AG04450 (cell line): ENCODE data around the gene RPTOR. TPM values are rescaled to one million over a fixed set of nuclear protein-coding genes. Genes with fewer than 3 reads are reported as not detected.

Experiments
- CTCF ChIA-PET: fragments of 300-600, 350-600 bp; formaldehyde crosslinking; extraction: SDS; loops from one replicate; lab custom pipeline; 2022; ENCODE audit warnings: antibody characterized with exemption, inconsistent platforms; lab: Charles Lee
- POLR2A ChIA-PET: fragments of 350-600 bp; formaldehyde crosslinking; extraction: SDS; loops from one replicate; lab custom pipeline; 2021; ENCODE audit warnings: antibody characterized with exemption, inconsistent platforms; lab: Yijun Ruan, JAX
- DNase-seq: peaks from one replicate; pipeline ENCODE4 v3.0.0-alpha.2; 2011; ENCODE audit warnings: low read depth, low spot score
- H3K27ac ChIP-seq: one replicate; pipeline ENCODE4 v1.5.1; 2012; ENCODE audit warnings: low read depth, low read length, control low read depth
- H3K27me3 ChIP-seq: one replicate; pipeline ENCODE4 v1.6.0; 2012; ENCODE audit warnings: low read length; ENCODE audit not compliant: control insufficient read depth, insufficient read depth
- H3K4me3 ChIP-seq: 2 replicates; pipeline ENCODE4 v1.5.1; 2011; ENCODE audit warnings: mild to moderate bottlenecking, low read depth, low read length, control low read depth
- H3K9me3 ChIP-seq: 2 replicates; pipeline ENCODE4 v1.5.1; 2012; ENCODE audit warnings: low read length; ENCODE audit not compliant: control insufficient read depth, insufficient read depth
- polyA plus RNA-seq: library from polyadenylated mRNA; depleted of rRNA; stranded (reverse); fragments of >200 nt; gene quantifications from 2 replicates; pipeline ENCODE4 v1.2.3, GENCODE V29; 2011
- TF ChIP-seq, protein P1 (sequence below): IDR thresholded peaks from 2 replicates; pipeline ENCODE4 v1.5.1; 2011; ENCODE audit warnings: low read depth, low read length, control low read depth, inconsistent platforms

The RPTOR gene
- polyA plus RNA-seq, 1 experiment, result 6.2 TPM

DNA sequence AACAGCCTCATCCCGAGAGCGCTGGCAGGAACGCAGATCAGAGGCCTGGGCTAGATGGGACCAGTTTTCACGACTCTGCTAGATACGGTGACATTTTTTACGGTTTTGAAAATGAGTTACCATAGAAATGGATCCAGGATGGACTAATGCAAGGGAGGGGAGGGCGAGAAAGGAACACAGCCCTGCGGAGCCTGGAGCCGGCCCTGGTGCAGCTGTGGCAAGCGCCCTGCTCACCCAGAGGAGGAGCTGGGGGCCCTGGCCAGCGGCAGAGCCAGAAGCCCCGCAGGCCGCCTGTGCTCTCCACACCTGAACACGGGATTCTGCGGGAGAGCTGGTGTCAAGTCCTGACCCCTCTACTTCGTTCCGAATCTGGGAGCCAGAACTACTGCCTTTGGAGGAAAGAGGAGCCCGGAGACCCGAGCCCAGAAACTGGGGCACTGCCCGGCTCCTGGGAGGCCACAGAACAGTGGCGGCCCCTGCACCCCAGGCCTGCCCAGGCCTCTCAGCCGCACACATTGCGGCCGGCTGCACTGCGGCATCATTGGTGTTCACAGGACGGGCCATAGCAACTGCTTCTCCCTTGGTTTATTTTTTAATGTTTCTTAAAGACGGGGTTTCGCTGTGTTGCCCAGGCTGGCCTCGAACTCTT lies 358.4 kb downstream of the RPTOR start:
- Histone ChIP-seq H3K27ac (no peak overlapping the region), H3K9me3 (no peaks in the 10 kb centered on the region; the same call in 1 of the 2 replicates), H3K4me3 (no peak overlapping the region), H3K27me3 (no peaks in the 10 kb centered on the region)
- TF ChIP-seq, protein P1, sequence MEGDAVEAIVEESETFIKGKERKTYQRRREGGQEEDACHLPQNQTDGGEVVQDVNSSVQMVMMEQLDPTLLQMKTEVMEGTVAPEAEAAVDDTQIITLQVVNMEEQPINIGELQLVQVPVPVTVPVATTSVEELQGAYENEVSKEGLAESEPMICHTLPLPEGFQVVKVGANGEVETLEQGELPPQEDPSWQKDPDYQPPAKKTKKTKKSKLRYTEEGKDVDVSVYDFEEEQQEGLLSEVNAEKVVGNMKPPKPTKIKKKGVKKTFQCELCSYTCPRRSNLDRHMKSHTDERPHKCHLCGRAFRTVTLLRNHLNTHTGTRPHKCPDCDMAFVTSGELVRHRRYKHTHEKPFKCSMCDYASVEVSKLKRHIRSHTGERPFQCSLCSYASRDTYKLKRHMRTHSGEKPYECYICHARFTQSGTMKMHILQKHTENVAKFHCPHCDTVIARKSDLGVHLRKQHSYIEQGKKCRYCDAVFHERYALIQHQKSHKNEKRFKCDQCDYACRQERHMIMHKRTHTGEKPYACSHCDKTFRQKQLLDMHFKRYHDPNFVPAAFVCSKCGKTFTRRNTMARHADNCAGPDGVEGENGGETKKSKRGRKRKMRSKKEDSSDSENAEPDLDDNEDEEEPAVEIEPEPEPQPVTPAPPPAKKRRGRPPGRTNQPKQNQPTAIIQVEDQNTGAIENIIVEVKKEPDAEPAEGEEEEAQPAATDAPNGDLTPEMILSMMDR, result no peak
- ChIA-PET POLR2A (no interaction called here), CTCF (no interaction called here)
- no peak for DNase-seq

DNA sequence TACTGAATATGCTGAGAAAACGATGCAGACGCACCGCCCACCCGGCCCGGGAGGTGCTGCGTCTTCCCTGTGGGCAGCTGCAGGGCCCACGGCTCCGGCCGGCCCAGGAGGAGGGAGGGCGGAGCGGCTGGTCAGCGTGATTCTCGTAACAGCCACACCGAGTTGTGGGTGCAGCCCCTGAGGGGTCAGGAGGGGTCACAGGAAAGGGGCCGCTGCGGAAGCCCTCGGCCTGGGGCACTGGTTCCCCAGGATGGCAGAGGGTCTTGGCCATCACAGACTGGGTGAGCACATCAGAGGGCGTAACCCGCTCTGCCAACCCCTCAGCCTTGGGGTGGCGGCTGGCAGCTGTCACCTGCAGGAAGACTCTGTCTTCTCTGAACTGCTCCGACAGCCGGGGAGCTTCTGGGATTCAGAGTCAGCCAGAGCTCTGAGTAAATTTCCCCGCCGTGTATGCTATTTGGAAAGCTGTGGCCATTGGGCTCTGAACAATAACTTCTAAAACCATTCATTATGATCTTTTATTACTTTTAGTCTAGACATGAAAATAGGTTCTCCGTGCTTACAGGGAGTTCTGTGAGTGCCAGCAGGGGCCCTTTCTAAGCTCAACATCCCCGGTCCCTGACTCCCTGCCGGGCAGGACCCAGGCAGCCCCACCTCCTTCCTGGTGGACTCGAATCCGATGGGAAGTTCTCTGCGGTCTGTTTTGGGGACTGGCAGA lies 359.6 kb downstream of the RPTOR start:
- CTCF ChIA-PET, result no interaction called here
- TF ChIP-seq, protein P1, result no peak
- H3K27ac ChIP-seq, result no peak overlapping the region
- H3K27me3 ChIP-seq, result no peaks in the 10 kb centered on the region
- POLR2A ChIA-PET, result no interaction called here
- H3K4me3 ChIP-seq, result no peak overlapping the region
- DNase-seq, result no peak
- no peaks in the 10 kb centered on the region; the same call in 1 of the 2 replicates for H3K9me3 ChIP-seq

DNA sequence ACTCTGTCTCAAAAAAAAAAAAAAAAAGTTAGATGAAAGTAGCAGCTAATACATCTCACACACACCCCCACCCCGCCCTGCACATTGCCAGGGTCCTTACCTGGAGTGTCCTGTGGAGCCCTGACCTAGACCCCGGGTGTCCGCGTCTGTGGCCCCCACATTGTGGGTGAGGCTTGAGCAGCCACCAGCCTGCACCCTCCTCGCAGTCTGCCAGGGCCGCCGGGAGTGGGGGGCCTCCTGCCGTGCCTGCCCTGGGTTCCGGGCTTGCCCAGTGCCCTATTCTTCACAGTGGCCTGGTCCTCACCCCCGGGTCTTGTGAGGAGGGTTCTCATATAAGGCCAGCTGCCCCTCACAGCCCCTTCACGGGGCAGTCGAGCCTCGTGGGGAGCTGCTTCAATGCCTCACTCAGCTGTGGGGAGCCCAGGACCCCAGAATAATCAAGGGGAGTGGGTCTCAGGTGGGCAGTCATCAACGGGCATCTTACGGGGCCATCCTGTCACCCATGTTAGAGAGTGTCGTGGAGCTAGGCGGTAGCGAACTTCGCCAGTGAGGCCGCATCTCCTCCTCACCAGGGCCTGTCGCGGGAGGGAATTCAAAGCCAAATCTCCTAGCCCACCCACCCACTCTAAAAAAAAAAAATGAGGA lies 361.1 kb downstream of the RPTOR start:
- no peaks in the 10 kb centered on the region for H3K27me3 ChIP-seq
- H3K27ac ChIP-seq, result no peak overlapping the region
- TF ChIP-seq, protein P1, result no peak
- CTCF ChIA-PET, result no interaction called here
- POLR2A ChIA-PET, result interaction anchor here (0.7 kb wide), 1 partner anchor 13 kb away, joined by 5 read pairs; no protein-coding TSS in a partner anchor
- H3K4me3 ChIP-seq, result no peak overlapping the region
- H3K9me3 ChIP-seq, result no peaks in the 10 kb centered on the region; the same call in 1 of the 2 replicates
- DNase-seq, result no peak

DNA sequence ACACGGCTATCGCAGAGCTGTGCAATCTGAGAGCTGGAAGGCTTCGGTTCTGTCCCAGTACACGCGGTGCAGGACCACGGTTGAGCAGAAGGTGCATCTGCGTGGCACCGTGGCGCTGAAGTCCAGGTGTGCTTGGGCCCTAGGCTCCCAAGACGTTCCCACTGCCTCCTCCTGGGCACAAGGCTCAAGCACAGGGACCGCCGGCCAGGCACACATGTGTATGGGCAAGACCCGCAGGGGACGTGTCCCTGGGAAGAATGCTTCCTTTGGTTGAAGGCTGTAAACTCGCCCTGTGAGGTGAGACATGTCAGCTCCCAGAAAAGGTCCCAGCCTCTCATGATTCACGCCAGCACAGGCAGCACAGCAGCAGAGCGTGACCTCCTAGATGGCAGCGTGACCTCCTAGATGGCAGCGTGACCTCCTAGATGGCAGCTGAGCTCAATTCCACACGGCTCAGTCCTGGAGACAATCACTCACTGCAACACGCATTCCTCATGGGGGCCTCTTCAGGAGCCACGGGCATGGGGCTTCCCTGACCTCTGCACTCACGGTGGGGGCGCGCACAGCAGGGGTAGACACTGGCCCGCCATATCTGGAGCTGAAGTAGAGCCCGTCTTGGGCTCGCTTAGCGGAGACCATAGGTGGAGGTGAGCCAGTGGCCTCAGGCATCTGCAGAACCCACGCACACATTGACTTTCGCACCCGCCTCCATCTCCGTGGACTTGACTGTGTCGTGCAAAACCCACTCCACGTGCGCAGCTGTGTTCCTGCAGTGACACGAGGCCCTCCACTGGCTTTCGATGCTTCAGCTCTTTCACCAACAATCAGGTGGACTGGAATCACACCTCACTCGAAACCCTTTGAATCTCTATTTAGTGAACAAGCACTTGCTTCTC lies 362.0 kb downstream of the RPTOR start:
- H3K4me3 ChIP-seq, result no peak overlapping the region
- H3K9me3 ChIP-seq, result no peaks in the 10 kb centered on the region; the same call in 1 of the 2 replicates
- ChIA-PET POLR2A (no interaction called here), CTCF (no interaction called here)
- H3K27ac ChIP-seq, result no peak overlapping the region
- TF ChIP-seq, protein P1, result no peak
- no peak for DNase-seq
- H3K27me3 ChIP-seq, result no peaks in the 10 kb centered on the region
